GM11168 (cell line): Measurements from ENCODE around the gene TOMM5.

Experiments
- in situ Hi-C: fragments of 300-500 bp; cut with MboI; formaldehyde crosslinking; loops from one replicate; pipeline ENCODE4 v1.12.0; 2022; ENCODE audit warnings: low sequenced_read_pairs; ENCODE audit not compliant: unreplicated experiment

TOMM5 gene

GRCh38 chr9:37592108-37592951 lies at the start of gene TOMM5:
TOMM5 (minus strand) TSS chr9:37592597; CDS start chr9:37592532, 65 bp downstream.
- in situ Hi-C loops = no loop called here

- in situ Hi-C loops = no loop called here
Observed at GRCh38 chr9:37641331-37641730, 48.9 kb upstream of the TOMM5 start.

GRCh38 chr9:37640246-37640645 lies 47.8 kb upstream of the TOMM5 start:
- in situ Hi-C loops = no loop called here

DNA sequence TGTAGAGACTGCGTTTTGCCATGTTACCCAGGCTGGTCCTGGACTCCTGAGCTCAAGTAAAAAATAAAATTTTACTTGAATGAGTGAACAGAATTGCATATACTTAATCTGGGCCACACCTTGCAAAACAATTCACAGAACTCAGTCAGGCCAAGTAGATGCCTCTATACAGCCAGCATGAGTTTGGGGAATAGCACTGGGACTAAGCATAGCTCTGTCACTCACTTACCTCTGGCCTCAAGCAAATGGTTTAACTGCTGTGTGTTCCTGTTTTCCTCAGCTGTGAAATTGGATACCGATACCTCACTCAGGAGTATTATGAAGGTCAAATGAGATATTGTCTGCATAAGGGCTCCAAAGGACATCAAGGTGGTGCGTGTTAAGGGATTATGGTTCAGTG lies 47.4 kb upstream of the TOMM5 start:
- in situ Hi-C loops = no loop called here

DNA sequence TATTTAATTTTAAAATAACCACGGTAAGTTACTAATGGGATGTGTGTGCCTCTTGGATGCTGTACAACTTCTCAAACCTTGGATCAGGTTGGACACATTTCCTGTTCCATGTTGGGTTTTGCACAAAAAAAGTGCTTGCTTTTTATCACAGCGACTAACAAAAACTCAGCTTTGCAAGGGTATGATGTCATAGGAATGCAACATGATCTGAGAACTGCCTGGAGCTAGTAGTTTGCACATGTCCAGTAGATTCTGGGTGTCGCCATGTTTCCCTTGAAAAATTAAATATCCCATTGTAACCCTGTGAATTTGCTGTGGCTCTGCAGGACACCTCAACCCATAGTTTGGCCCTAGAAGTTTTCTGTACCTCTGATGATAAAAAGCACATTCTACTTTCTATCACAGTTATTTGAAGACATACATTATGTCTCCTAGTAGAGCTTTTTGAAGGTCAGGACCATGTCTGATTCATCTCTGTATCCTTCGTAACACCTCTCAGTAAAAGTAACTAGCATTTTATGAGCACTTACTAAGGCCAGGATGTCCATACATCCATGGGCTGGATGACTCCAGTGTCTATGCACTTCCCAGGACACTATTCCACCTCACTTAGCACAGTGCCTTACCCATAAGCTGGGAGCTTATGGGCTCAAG lies 46.8 kb upstream of the TOMM5 start:
- in situ Hi-C loops = no loop called here

GRCh38 chr9:37636511-37637448 lies 44.4 kb upstream of the TOMM5 start:
- in situ Hi-C loops = no loop called here

DNA sequence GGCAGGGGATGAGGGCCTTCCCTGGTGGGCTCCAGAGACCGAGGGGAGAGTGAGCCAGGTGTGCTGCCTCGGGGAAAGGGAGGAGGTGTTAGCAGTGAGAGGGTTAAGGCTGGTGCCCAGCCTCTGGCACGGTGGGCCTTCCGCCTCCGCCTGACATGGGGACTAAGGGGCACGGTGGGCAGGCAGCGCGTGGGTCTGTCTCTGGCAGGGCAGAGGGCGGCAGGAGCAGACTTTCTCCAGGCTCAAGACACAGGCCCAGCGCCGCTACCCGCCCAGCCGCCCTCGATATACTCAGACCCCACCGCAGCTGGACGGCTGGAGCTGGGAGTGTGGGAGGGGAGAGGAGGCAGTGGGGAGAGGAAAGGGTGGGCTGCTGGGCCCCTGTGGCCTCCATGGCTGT lies 43.4 kb upstream of the TOMM5 start:
- in situ Hi-C loops = no loop called here

DNA sequence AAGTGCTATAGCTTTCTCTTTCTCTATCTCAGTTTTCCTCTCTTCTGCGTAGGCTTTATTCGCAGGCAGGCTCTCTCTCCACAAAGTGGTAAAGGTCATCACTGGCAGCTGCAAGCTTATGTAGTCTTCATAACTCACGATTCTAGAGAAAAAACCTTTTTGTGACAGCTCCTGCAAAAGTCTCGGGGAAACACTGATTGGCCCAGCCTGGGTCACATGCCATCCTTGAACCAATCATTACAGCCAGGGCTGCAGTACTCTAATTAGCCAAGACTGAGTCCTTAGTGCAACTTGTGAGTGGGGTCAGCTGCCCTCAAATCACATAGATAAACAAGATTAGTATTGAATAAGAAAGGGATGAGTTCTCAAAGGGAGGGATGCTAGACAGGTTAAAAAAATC lies 40.1 kb upstream of the TOMM5 start:
- in situ Hi-C loops = no loop called here

DNA sequence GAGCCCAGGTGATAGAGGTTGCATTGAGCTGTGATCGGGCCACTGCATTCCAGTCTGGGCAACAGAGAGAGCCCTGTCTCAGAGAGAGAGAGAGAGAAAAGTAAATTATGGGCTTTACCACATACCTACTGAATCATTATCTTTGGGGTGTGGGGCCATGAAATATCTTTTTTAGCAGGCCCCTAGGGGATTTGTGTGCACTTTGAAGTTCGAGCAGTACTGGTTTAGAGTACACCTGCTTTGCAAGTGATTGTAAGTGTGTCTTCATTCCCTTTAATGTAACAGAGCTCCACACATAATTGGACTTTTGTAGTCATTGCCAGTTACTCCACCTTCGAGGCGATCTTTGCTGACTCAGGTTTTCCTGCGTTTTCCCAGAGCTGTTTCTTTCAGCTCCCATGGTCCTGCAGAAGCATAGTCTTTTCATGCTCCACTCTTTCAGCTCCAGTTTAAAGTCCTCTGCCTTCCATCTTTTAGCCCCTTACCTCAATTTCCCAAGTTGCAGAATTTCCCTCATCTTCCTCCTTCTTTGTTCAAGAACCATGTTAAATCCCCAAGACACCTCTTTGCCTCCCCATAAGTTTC lies 34.4 kb upstream of the TOMM5 start:
- in situ Hi-C loops = no loop called here

DNA sequence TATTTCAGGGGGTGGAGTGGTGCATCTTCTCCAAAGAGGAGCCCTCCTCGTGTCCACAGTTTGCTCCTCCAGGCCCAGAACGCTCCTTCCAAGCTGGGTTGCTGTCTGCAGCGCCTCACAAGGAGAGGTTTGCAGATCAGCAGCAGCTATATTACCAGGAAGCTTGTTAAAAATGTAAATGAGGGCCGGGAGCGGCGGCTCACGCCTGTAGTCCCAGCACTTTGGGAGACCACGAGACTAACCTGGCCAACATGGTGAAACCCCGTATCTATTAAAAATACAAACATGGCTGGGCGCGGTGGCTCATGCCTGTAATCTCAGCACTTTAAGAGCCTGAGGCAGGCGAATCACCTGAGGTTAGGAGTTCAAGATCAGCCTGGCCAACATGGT lies 33.4 kb upstream of the TOMM5 start:
- in situ Hi-C loops = no loop called here

- in situ Hi-C loops = no loop called here
Observed at GRCh38 chr9:37625036-37625757, 32.8 kb upstream of the TOMM5 start.

DNA sequence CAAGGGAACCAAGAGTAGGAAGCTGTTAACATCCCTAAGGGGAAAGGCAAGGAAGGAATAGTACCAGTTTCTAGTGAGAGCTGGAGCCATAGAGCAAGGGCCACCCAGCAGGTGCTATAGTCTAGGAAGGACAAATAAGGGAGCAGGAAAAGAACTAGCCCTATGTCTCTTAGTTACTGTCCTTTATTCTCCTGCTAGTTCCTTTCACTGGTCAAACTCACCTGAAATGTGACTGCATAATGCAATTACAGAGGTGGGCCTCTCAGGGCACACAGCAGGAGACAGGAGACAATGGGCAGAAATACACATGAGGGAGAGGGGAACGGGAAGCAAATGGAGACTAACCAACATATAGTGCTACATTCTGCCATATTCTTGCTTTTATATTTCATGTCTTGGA lies 31.7 kb upstream of the TOMM5 start:
- in situ Hi-C loops = no loop called here

DNA sequence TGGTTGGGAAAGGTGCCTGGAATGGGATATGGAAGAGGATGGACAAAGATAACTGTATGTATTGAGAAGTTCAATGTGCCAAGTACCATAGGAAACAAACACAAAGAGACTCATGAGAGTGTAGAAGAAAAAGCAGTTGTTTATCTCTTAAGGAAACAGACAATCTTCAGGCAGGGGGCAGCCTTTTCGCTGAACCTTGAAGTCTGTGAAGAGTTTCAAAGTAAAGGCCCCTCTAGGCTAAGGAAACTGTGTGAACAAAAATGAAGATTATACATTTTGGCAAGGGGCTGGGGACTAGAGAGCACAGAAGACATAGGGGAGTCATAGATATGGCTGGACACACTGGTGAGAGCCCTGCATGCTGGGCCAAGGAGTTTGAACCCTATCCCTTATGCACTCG lies 30.9 kb upstream of the TOMM5 start:
- in situ Hi-C loops = no loop called here

- in situ Hi-C loops = no loop called here
Observed at GRCh38 chr9:37622462-37622861, 30.1 kb upstream of the TOMM5 start.

DNA sequence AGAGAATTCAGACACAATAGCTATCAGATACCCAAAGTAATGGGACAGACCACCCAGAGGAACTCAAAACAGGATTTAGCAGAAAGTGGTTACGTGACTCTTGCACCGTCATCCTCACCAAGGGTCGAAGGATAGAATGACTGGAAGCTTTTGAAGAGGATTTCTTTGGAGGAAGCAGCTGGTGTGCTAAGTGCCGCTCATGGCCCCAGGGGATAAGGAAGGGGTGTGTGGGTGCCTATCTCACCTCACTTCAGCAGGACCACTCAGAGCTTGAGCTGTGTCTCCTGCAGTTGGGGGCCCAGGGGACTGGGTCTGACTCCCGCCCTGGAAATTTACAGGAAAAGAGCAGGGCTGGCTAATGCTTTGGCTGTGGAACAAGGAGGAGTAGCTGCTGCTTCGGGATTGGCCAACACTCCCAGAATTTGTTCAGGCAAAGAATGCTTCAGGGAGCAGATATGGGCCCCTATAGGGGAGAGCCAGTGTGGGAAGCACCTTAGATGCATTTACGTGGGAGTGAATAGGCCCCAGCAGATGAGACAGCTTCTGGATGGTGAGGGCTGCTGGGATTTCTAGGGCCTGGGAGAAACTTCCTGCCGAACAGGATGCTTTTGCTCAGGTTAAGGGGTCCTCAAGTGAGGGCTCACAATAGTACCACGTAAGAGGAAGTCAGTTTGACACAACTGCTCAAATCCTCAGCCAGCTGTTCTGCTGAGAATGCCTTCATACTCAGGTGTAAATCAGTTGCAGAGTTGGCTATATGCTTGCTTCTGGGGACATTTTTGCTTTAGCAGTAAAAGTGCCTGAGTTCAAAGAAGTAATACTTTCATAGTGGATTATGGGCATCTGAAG lies 29.1 kb upstream of the TOMM5 start:
- in situ Hi-C loops = no loop called here

GRCh38 chr9:37620396-37620795 lies 28.0 kb upstream of the TOMM5 start:
- in situ Hi-C loops = no loop called here

DNA sequence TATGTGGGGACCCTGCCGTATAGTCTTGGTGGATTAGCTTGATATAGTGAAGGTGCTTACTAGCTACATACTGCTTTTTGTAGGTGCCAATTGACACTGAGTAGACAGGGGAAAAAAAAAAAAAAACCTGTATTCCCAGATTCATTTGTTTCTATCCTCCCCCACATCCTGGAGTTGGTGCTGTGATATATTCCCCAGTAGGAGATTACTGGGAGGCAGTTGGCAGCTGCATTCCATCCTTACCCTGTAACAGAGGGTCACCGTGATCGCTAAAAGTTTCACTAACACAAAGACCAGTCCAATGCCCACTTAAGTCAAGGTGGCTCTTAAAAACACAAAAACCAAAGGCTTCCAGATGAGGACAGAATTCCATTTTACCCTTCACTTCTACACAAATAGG lies 27.4 kb upstream of the TOMM5 start:
- in situ Hi-C loops = no loop called here

DNA sequence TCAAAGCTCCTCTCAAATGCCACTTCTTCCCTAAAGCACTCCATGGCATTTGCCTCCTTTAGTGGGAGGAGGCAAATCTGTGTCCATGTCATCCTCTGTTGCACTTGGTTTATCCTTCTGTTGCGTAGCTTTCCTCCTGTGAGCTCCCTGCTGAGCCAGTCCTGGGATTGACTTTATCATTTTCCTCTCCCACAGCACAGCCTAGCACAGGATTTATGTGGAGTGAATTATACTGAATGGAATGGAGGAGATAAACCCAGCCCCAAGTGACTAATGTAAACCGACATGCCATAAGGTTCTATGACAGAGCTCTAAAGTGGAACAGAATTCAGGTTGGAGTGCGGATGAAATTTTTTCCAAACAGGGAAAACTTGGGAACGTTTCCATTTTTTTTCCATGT lies 26.4 kb upstream of the TOMM5 start:
- in situ Hi-C loops = no loop called here

DNA sequence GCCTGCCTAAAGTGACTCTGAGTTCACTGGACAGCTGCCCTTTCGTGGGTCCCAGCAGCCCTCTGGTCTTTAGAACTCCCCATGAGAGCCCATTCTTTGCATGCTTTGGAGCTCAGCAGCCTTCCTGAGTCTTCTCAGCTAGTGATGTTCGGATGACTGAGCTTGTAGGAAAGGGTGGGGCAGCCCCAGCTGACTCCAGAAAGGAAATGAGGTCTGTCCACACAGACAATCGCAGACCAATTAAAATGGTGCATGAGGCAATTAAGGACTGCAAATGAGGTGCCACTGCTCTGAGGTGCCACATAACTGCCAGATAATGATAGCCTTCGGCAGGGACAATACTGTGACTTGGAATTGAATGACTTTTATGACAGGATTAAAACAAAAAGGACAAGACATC lies 25.4 kb upstream of the TOMM5 start:
- in situ Hi-C loops = no loop called here
